ENCODE measurements around the gene SIDT2. TPM values are rescaled to one million over a fixed set of nuclear protein-coding genes. Genes with fewer than 3 reads are reported as not detected.

Gene SIDT2
- total RNA-seq, 3 donors from 2014 or later (not counting 1 experiment from before 2014, with no cell fraction given): 80.0 to 111 (median 82.0) TPM

DNA sequence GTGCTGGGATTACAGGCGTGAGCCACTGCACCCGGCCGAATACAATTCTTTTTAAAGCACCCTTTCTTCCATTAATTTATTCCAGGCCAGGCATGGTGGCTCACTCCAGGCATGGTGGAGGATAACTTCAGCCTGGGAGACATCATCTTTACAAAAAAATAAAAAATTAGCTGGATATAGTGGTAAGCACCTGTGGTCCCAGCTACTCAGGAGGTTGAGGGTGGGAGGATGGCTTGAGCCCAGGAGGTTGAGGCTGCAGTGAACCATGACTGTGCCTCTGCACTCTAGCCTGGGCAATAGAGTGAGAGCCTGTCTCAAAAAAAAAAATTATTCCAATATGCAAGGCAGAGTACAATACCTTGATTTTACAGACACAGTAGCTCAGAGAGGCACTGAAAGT lies 32.1 kb downstream of the SIDT2 start:
- H3K27ac ChIP-seq (ENCODE audit: low read length): no peak overlapping the region
- no peak overlapping the region for H3K4me3 ChIP-seq (ENCODE audit: low read length)
- 94% methylated on average over 3 of the region's 3 CpGs for WGBS (ENCODE audit: insufficient coverage)
- H3K9me3 ChIP-seq (ENCODE audit: control insufficient read depth, insufficient read depth, low read length): no peaks in the 10 kb centered on the region
- ATAC-seq (no peak), DNase-seq (no peak)
- Mint-ChIP-seq H3K4me3 (no peak overlapping the region), H3K27me3 (ENCODE audit: low read depth in 2 of 2) (no peaks in the 10 kb centered on the region), H3K4me1 (peaks cover 9 to 14% of the 10 kb centered on the region in 2 donors), H3K27ac (no peak overlapping the region), H3K9me3 (no peaks in the 10 kb centered on the region), H3K36me3 (peaks cover 16% of the 10 kb centered on the region)
- H3K27me3 ChIP-seq (ENCODE audit: control insufficient read depth, insufficient read depth, low read length): no peaks in the 10 kb centered on the region
- TF ChIP-seq, protein P1, sequence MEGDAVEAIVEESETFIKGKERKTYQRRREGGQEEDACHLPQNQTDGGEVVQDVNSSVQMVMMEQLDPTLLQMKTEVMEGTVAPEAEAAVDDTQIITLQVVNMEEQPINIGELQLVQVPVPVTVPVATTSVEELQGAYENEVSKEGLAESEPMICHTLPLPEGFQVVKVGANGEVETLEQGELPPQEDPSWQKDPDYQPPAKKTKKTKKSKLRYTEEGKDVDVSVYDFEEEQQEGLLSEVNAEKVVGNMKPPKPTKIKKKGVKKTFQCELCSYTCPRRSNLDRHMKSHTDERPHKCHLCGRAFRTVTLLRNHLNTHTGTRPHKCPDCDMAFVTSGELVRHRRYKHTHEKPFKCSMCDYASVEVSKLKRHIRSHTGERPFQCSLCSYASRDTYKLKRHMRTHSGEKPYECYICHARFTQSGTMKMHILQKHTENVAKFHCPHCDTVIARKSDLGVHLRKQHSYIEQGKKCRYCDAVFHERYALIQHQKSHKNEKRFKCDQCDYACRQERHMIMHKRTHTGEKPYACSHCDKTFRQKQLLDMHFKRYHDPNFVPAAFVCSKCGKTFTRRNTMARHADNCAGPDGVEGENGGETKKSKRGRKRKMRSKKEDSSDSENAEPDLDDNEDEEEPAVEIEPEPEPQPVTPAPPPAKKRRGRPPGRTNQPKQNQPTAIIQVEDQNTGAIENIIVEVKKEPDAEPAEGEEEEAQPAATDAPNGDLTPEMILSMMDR (IDR thresholded peaks at IDR 0.05): no peak
- H3K4me1 ChIP-seq (ENCODE audit: control insufficient read depth, insufficient read depth, low read length): no peaks in the 10 kb centered on the region
- intact Hi-C loops (cut with micrococcal nuclease): no loop called here
- H3K36me3 ChIP-seq (ENCODE audit: control insufficient read depth, insufficient read depth, low read length): peaks cover 35% of the 10 kb centered on the region

DNA sequence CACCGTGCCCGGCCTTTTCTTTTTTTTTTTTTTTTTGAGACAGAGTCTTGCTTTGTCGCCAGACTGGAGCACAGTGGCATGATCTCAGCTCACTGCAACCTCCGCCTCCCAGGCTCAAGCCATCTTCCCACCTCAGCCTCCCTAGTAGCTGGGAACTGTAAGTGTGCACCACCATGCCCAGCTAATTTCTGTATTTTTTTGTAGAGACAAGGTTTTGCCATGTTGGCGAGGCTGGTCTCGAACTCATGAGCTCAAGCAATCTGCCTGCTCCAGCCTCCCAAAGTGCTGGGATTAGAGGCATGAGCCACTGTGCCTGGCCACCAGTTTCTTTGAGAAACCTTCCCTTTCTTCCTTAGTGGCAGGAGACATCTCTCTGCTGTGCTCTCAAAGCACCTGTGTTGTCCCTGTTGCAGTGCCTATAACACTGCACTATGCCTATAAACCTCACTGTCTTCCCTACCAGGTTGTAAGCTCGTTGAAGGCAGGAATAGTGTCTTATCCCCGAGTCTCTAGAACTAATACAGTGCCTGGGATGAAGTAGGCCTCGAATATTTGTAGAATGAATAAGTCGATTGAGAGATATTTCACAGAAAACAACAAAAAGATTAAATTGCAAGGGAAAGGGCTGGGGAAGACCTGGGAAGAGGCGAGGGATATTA lies 34.3 kb downstream of the SIDT2 start:
- H3K4me3 ChIP-seq (ENCODE audit: low read length): no peak overlapping the region
- no peak overlapping the region for H3K27ac ChIP-seq (ENCODE audit: low read length)
- H3K36me3 Mint-ChIP-seq: peaks cover 23% of the 10 kb centered on the region
- H3K9me3 Mint-ChIP-seq: no peaks in the 10 kb centered on the region
- no peak overlapping the region for H3K4me3 Mint-ChIP-seq
- H3K27me3 ChIP-seq (ENCODE audit: control insufficient read depth, insufficient read depth, low read length): no peaks in the 10 kb centered on the region
- H3K36me3 ChIP-seq (ENCODE audit: control insufficient read depth, insufficient read depth, low read length): peaks cover 51% of the 10 kb centered on the region
- peak overlapping the region in 1 of 2 donors; percentile 3 for H3K27ac Mint-ChIP-seq
- TF ChIP-seq, protein P1 (IDR thresholded peaks at IDR 0.05): no peak
- no peaks in the 10 kb centered on the region for H3K9me3 ChIP-seq (ENCODE audit: control insufficient read depth, insufficient read depth, low read length)
- DNase-seq: no peak
- H3K4me1 Mint-ChIP-seq: peaks cover 9 to 14% of the 10 kb centered on the region in 2 donors
- H3K4me1 ChIP-seq (ENCODE audit: control insufficient read depth, insufficient read depth, low read length): no peaks in the 10 kb centered on the region
- WGBS (ENCODE audit: insufficient coverage): 97% methylated on average over 11 of the region's 11 CpGs
- intact Hi-C loops (cut with micrococcal nuclease): no loop called here
- no peak for ATAC-seq
- H3K27me3 Mint-ChIP-seq (ENCODE audit: low read depth in 2 of 2): no peaks in the 10 kb centered on the region

DNA sequence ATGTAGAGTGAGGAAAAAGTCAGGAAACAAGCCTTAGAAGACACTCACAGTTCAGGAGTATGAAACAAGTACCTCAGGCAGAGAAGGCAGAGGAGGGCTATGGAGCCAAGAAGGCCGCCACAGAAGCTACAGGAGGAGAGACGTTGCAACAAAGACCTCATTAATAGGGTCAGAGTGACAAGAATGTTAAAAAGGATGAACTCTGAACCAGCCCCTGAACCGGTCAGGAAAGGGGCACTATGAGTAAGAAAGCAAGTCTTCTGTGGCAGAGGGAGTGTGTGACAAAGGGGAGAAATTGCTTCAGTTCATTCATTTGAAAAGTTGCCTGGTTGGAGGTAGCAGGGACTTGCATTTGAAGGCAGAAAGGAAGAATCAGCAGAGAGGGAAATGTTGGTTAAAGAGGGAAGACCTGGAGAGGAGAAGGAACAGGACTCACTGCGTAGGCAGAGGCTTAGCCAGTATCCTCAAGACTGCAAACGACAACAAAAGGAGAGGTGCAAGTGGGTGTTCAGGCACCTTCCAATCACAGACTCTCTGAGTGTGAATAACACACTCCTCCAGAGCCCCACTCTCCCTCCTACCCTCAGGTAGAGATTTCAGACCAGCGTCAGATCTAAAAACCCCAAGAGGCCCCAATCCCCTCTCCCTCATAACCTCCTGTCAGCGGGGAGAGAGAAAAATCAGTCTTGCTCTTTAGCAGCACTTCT lies 36.0 kb downstream of the SIDT2 start:
- Histone ChIP-seq H3K4me3 (ENCODE audit: low read length) (no peak overlapping the region), H3K4me1 (ENCODE audit: control insufficient read depth, insufficient read depth, low read length) (no peaks in the 10 kb centered on the region), H3K27ac (ENCODE audit: low read length) (no peak overlapping the region), H3K36me3 (ENCODE audit: control insufficient read depth, insufficient read depth, low read length) (peaks cover 69% of the 10 kb centered on the region), H3K27me3 (ENCODE audit: control insufficient read depth, insufficient read depth, low read length) (no peaks in the 10 kb centered on the region), H3K9me3 (ENCODE audit: control insufficient read depth, insufficient read depth, low read length) (no peaks in the 10 kb centered on the region)
- Mint-ChIP-seq H3K36me3 (peaks cover 23% of the 10 kb centered on the region), H3K9me3 (no peaks in the 10 kb centered on the region), H3K4me3 (no peak overlapping the region), H3K4me1 (peaks cover 16 to 19% of the 10 kb centered on the region in 2 donors), H3K27me3 (ENCODE audit: low read depth in 2 of 2) (no peaks in the 10 kb centered on the region), H3K27ac (peak overlapping the region in 1 of 2 donors; percentile 70)
- TF ChIP-seq, protein P1 (IDR thresholded peaks at IDR 0.05): no peak
- DNase-seq (no peak), ATAC-seq (no peak)
- WGBS (ENCODE audit: insufficient coverage): 88% methylated on average over 7 of the region's 7 CpGs
- intact Hi-C loops (cut with micrococcal nuclease): no loop called here
